GM23248 (cell line): ENCODE measurements around the gene UMOD.

Experiments
- EZH2 ChIP-seq: fragments of 200-600 bp; sonication (generic); IDR thresholded peaks from 2 replicates; pipeline ENCODE4 v1.6.1; 2018; ENCODE audit warnings: antibody characterized with exemption, mild to moderate bottlenecking; ENCODE audit not compliant: insufficient read depth, poor library complexity, severe bottlenecking
- EZH2phosphoT487 ChIP-seq: fragments of 200-600 bp; sonication (generic); IDR thresholded peaks from 2 replicates; pipeline ENCODE4 v1.6.1; 2018; ENCODE audit warnings: antibody characterized with exemption, moderate library complexity, mild to moderate bottlenecking, low read depth; ENCODE audit not compliant: insufficient read depth

DNA sequence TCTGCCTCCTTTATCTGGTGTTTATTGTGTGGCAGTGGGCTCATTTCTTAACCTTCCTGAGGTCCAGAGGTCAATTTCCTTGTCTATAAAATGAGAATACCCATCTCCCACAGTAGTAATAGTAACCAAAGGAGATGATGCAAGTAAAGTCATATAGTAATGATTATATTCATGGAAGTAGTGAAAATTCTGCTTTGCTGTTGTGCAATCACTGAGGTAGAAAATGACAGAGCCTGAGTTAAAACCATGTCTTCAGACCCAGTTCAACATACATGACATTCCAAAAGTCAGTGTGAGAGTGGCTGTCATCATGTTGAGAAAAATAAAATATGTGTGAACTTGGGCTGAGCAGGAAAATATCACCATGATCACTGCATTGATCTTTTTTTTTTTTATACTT lies 864 bp upstream of the UMOD start:
- no peak for TF ChIP-seq EZH2
- no peak for TF ChIP-seq EZH2phosphoT487
